H54 (cell line): ENCODE data around the gene FAAP20.
A peak's percentile ranks its signal among the peaks of the same experiment; 100 is the strongest.

Source experiments
- DNase-seq: peaks from one replicate; pipeline ENCODE4 v3.0.0; 2011; ENCODE audit warnings: low spot score, mixed read lengths; ENCODE audit not compliant: insufficient read length
- FAIRE-seq: peaks from 3 replicates; lab custom pipeline; 2011; peaks lifted over from hg19 to GRCh38; lab: Jason Lieb, UNC
- POLR2A ChIP-seq: IDR thresholded peaks from 2 replicates; pipeline ENCODE4 v1.6.1; 2011; ENCODE audit warnings: low read depth, mild to moderate bottlenecking, low read length

FAAP20 gene

DNA sequence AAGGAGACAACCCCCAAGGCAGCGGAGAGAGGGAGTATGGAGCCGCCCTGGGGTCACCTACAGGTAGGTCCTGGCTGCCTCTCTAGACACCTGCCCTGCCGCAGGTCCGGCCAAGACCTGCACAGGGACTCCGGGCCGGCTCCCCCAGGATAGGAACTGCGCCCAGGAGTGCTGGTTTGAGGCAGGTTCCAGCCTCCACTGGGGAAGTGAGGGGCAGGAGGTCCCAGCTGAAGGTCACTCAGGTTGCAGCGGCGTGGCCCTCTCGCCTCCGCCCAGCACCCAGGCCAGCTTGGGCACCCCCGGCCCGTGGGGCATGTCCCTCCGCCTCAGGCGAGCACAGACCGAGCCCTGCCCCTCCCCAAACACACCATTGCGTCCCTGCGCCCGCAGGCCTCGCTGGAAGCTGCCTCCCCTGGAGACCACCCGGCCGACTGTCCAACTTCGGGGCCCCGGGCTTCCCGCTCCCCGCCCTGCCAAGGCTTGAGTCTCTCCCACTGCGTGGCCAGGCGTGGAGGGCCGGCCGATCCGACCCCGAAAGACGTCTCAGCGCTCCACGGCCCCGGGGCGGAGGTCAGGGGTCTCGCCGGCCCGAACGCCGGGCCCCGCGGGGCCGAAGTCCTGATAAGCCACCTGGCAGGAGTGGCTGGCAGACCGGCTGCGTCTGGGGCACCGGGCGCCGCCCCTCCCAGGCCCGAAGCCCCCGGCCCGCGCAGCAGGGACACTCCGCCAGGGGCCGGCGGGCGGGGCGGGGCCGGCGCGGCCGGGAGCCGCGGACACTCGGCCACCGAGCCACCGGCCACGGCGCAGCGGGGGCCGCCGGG is 32.2 kb upstream of the FAAP20 start:
- DNase-seq = no peak
- no peak for TF ChIP-seq POLR2A
- no peak for FAIRE-seq

DNA sequence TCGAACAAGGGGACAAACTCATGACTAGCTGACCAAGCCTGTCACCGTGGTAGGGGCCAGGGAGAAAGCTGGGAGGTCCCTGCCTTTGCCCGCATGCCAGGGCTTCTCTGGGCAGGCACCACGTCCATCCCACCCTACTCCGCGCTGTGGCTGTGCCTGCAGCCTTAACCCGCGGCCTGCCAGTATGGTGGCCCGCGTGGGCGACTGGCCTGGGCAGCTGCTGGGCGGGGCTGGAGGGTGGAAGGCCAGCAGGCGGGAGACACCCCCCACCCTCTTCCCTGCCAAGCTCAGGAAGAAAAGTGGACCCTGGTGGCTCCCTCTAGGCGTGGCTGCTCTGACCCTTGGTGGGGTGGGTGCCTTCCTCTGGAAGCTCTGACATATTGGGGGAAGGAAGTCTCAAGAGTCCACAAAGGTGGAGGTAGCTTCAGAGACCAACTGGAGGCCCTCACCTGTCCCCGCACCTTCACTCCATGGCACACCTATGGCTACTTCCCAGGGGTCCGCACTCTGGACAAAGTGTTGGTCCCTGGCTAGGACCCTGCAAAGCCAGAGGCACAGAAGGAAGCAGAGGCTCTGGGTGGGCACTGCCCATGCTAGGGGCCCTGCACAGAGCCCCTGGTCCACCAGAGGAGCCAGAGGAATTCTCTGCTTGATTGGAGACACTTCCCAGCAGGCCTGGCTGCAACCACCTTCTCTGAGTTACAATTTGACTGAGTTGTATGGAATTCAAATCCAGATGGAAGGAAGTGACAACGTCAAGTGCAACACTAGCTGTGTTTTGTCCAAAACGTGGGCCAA is 30.3 kb upstream of the FAAP20 start:
- FAIRE-seq = no peak
- no peak for DNase-seq
- TF ChIP-seq POLR2A = no peak

- FAIRE-seq = no peak
- DNase-seq = no peak
Observed at GRCh38 chr1:2224170-2224584, 29.6 kb upstream of the FAAP20 start.

DNA sequence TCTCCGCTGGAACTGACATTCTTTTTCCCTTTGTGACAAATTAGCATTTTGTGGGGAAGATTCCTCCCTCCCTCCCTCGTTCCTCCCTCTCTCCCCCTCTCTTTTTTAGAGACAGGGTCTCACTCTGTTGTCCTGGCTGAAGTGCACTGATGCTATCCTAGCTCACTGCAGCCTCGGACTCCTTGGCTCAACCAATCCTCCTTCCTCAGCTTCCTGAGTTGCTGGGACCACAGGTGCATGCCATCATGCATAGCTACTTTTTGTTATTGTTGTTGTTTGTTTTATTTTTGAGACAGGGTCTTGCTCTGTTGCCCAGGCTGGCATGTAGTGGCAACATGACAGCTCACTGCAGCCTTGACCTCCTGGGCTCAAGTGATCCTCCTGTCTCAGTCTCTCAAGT is 26.7 kb upstream of the FAAP20 start:
- no peak for TF ChIP-seq POLR2A
- FAIRE-seq (no peak), DNase-seq (no peak)

More at GRCh38 chr1:2224170-2224584, 29.6 kb upstream of the FAAP20 start:
- no peak for TF ChIP-seq POLR2A

DNA sequence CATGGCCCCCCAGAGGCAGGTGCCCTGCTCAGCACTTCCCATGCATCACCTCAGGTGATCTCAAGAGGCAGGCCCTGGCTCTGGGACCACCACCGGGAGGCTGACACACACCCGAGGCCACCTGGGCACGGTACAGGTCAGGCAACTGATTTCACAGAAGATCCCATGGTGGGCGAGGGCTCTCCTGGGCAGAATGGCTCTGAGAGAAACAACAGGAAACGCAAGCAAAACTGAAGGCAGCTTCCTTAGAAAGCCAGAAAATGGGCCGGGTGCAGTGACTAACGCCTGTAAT is 22.1 kb upstream of the FAAP20 start:
- TF ChIP-seq POLR2A = no peak
- DNase-seq (no peak), FAIRE-seq (no peak)

DNA sequence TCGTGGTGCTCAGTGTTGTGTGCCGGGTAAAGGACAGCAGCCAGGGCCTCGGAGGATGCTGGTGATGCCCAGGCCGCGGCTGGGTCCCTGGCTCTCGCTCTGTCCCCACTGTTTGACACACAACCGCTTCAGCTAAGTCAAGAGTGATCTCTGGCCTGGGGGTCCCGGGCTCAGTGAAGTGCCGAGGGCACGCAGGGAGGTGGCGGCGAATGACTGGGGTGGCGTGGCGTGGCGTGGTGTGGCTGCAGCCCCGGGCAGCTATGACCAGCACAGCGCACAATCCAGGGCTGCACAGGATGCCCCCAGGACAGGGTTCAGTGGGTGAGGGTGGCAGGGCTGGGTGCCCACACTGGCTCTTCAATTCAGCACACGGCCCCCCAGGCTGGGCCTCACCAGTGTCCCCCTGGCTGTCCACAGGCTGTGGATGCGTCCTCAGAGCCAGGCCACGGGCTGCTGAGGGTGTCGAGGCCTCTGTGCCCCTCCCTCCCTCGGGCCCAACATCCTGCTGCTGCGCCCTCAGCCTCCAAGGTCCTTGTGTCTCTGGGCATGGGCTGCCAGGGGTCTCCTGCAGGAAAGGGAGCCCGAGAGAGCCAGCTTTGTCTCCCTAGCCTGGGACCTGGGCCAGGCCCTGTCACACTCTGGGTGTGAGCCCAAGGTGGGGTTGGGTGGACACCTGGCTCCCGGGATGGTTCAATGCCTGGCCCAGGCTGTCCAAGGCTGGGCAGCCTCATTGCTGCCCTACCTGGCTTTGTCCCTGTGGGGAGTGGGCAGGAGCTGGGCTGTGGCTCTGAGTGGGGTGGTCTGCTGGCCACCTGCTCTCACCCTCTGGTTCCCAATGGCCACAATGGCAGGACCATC is 21.6 kb upstream of the FAAP20 start:
- no peak for FAIRE-seq
- no peak for TF ChIP-seq POLR2A
- DNase-seq = no peak

DNA sequence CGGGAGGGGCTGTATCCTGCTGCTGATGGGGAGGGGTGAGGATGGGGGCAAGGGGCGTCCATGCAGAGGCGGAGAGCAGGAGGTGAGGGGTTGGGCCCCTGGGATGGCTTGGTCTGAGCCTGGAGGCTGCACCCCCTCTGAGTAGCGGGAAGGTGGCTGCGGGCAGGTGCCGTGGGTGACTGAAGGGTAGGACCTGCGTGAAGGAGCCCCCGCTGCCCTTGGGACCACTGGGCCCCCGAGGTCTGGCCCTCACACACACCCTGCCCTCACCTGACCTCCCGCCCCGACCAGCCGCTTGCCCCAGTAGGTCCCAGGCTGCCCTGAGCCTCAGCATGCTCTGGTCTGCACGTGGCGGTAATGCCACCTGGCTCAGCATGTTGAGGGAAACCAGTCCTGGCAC is 20.8 kb upstream of the FAAP20 start:
- TF ChIP-seq POLR2A = no peak
- DNase-seq = no peak
- no peak for FAIRE-seq

DNA sequence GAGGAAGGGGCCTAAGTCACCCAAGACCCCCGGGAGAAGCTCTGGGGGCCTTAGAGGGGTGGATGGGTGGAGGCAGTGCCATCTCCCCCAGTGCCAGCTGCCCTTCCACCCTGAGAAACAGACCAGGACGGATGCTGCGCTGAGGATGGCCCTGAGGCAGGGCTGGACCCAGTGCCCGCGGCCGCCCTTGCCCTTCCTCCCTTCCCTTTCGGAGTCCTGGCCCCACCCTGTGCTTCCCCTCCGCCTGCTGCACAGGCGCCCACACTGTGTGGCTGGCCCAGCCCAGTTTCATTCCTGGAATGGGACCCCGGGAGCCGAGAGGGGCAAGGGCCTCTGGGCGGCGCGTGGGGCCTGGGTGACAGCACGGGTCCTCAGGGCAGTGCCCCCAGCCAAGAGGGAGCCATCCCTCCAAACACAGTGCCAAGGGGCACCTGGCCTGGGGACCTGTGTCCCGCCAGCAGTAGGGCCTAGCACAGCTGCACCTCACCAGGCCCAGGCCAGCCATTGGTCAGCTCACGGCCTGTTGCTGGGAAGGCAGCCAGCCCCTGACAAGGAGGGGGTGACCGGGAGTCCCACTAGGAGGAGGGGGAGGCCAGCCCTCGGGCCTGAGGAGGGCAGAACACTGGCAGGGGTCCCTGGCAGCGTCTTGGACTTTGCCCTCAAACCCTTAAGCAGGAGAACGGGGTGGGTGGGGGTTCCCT is 20.1 kb upstream of the FAAP20 start:
- no peak for DNase-seq
- no peak for FAIRE-seq
- TF ChIP-seq POLR2A = no peak

- no peak for TF ChIP-seq POLR2A
- FAIRE-seq = no peak
Observed at GRCh38 chr1:2213576-2214505, 19.3 kb upstream of the FAAP20 start.

DNA sequence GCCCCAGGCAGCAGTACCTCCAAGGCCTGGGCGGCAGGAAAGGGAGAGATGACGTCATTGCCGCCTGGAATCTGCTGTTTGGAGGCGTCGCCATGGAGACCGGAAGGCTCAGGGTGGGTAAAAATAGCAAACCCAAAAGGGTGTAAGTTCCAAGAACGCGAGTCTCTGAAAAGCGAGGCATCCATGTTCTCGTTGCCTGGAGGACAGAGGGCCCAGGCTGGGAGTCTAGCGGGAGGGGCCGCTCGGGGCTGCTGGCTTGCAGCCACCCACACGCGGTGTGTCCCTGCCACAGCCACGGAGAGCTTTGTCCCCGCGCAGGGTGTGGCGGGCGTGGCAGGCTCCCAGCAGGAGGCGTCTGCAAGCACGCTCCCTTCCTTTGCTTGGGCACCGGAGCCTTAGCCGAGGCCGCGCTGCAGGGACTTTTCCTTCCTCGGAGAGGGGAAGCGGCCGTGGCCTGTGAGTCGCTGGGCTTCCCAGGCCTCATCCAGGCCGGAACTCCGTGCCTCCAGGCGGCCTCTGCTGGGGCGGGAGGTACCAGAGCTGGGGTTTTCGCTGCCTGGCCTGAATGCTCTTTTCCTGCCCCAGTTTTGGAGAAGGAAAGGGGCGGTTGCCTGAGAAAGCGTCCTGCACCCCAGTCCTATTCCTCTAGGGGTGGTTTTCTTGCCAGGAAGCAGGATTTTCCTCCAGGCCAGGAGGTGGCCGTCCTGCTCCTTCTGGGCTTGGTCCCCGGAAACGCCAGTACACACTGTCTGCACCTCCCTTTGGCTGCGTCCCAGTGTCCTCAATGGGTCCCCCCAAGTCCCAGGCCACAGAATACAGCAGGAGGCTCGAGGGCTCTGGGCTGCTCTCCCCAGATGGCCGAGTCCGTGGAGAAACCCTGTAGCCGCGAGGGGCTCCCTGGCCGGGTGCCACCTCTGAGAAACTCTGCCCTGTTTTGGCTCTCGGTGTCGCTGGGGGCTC is 18.2 kb upstream of the FAAP20 start:
- FAIRE-seq = no peak
- TF ChIP-seq POLR2A = no peak; the same call in 1 of the 2 replicates
- DNase-seq = peak; percentile 87

More at GRCh38 chr1:2213576-2214505, 19.3 kb upstream of the FAAP20 start:
- no peak for DNase-seq

- DNase-seq = no peak
- FAIRE-seq = no peak
- TF ChIP-seq POLR2A = no peak
Observed at GRCh38 chr1:2212274-2212531, 17.6 kb upstream of the FAAP20 start.
